ENCODE data around the gene NRL.

The NRL gene

GRCh38 chr14:24114532-24115421 is at the start of gene NRL, which contains the start of gene DCAF11:
TSS of gene NRL (minus strand) at chr14:24114949. CDS start at chr14:24082848, 32,101 bp downstream.
TSS of gene DCAF11 (plus strand) at chr14:24114777. CDS start at chr14:24115595, 818 bp downstream.
- peak; percentile 99 for DNase-seq (ENCODE audit: low spot score)

GRCh38 chr14:24162093-24162492 is 47.3 kb upstream of the NRL start:
- DNase-seq (ENCODE audit: low spot score): peak; percentile 72

- peak; percentile 98 for DNase-seq (ENCODE audit: low spot score)
Observed at GRCh38 chr14:24160850-24161804, 46.4 kb upstream of the NRL start, which contains the start of gene IRF9. TSS of gene IRF9 (plus strand) at chr14:24161265. CDS start at chr14:24162145, 880 bp downstream.

- no peak for DNase-seq (ENCODE audit: low spot score)
Observed at GRCh38 chr14:24160499-24160849, 45.7 kb upstream of the NRL start.

- no peak for DNase-seq (ENCODE audit: low spot score)
Observed at GRCh38 chr14:24159777-24160498, 45.2 kb upstream of the NRL start.

- DNase-seq (ENCODE audit: low spot score): no peak
Observed at GRCh38 chr14:24157331-24157730, 42.6 kb upstream of the NRL start.

- no peak for DNase-seq (ENCODE audit: low spot score)
Observed at GRCh38 chr14:24156840-24157239, 42.1 kb upstream of the NRL start.

- DNase-seq (ENCODE audit: low spot score): no peak
Observed at GRCh38 chr14:24155100-24155499, 40.4 kb upstream of the NRL start.

- no peak for DNase-seq (ENCODE audit: low spot score)
Observed at GRCh38 chr14:24151404-24152080, 36.8 kb upstream of the NRL start.

GRCh38 chr14:24150993-24151392 is 36.2 kb upstream of the NRL start:
- DNase-seq (ENCODE audit: low spot score): no peak

GRCh38 chr14:24150567-24150966 is 35.8 kb upstream of the NRL start:
- DNase-seq (ENCODE audit: low spot score): no peak

- DNase-seq (ENCODE audit: low spot score): no peak
Observed at GRCh38 chr14:24150061-24150460, 35.3 kb upstream of the NRL start.

GRCh38 chr14:24149302-24149969 is 34.7 kb upstream of the NRL start:
- no peak for DNase-seq (ENCODE audit: low spot score)

GRCh38 chr14:24147761-24148428 is 33.1 kb upstream of the NRL start:
- DNase-seq (ENCODE audit: low spot score): no peak

- peak; percentile 97 for DNase-seq (ENCODE audit: low spot score)
Observed at GRCh38 chr14:24146978-24147760, 32.4 kb upstream of the NRL start, which contains the start of gene RNF31. TSS of gene RNF31 (plus strand) at chr14:24147498. CDS start at chr14:24147699, 201 bp downstream.

GRCh38 chr14:24146453-24146977 is 31.8 kb upstream of the NRL start, which contains the start of gene PSME2:
TSS of gene PSME2 (minus strand) at chr14:24146610. CDS start at chr14:24146581, 29 bp downstream.
- DNase-seq (ENCODE audit: low spot score): peak; percentile 98

GRCh38 chr14:24145690-24146452 is 31.1 kb upstream of the NRL start:
- DNase-seq (ENCODE audit: low spot score): peak; percentile 61

- DNase-seq (ENCODE audit: low spot score): no peak
Observed at GRCh38 chr14:24145219-24145618, 30.5 kb upstream of the NRL start.
